Middle frontal gyrus (tissue), 1 donor: Measurements from ENCODE around the gene CMKLR1.

Source experiments
- DNase-seq: peaks from one replicate; pipeline ENCODE4 v3.0.0-alpha.2; 2015; ENCODE audit warnings: low spot score; ENCODE audit errors: extremely low spot score

CMKLR1 gene, protein sequence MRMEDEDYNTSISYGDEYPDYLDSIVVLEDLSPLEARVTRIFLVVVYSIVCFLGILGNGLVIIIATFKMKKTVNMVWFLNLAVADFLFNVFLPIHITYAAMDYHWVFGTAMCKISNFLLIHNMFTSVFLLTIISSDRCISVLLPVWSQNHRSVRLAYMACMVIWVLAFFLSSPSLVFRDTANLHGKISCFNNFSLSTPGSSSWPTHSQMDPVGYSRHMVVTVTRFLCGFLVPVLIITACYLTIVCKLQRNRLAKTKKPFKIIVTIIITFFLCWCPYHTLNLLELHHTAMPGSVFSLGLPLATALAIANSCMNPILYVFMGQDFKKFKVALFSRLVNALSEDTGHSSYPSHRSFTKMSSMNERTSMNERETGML

GRCh38 chr12:108338915-108339657, at the start of gene CMKLR1:
CMKLR1 (minus strand) TSS chr12:108339311; CDS start chr12:108293591, 45,720 bp downstream.
- DNase-seq = no peak

DNA sequence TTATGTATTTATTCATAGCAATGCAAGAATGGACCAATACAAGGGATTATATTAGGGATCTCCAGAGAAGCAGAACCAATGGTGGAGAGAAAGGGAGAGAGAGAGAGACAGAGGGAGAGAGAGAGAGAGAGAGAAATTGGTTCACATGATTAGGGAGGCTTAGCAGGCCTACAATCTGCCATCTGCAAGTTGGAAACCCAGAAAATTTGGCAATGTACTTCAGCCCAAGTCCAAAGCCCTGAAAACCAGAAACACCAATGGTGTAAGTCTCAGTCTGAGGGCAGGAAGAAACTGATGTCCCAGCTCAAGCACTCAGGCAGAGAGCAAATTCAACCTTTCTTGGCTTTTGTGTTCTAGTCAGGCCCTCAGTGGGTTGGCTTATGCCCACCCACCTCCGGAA, 48.7 kb upstream of the CMKLR1 start:
- DNase-seq = no peak

DNA sequence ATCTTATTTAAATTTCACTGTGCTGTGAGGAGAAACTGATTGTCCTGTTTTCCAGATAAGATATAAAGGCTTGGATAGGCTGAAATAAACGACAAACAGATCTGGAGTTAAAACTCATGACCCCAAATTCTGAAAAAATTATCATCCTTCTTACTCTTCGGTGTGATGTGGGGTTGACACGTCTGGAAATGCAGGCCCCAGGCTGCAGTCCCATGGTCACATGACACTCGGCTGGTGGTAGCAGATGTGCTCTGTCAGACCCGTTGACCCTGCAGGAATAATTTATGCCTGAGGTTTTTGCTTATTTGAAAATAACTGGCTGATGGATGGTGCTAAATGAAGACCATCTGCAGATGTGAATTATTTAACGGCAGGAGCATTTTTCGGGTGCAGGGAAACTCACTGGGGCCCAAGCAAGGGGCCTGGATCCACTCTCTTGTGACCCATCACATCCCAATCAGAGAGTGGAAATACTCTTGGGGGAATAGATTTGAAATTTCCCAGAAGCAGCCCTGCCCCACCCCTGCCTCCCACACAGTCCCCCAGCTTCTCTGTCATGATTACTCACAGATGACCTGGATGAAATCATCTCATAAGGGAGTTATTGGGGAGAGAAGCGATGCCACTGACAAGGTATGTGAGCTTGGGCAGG, 47.7 kb upstream of the CMKLR1 start:
- DNase-seq = no peak

DNA sequence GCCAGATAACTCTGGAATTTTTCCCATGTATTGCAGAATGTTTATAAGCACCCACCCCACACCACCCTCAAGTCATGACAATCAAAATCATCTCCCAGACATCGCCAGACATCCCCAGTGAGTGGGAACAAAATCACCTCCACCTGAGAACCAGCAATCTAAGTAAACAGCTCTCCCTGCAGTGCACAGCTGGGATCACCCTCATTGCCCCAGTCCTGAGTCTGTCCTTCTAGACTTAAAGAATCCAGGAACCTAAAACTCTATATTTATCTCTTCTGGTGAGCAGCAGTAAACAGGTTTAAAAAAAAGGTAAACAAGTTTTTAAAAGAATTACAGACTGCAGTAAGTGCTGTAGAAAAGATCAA, 43.3 kb upstream of the CMKLR1 start:
- DNase-seq = no peak

DNA sequence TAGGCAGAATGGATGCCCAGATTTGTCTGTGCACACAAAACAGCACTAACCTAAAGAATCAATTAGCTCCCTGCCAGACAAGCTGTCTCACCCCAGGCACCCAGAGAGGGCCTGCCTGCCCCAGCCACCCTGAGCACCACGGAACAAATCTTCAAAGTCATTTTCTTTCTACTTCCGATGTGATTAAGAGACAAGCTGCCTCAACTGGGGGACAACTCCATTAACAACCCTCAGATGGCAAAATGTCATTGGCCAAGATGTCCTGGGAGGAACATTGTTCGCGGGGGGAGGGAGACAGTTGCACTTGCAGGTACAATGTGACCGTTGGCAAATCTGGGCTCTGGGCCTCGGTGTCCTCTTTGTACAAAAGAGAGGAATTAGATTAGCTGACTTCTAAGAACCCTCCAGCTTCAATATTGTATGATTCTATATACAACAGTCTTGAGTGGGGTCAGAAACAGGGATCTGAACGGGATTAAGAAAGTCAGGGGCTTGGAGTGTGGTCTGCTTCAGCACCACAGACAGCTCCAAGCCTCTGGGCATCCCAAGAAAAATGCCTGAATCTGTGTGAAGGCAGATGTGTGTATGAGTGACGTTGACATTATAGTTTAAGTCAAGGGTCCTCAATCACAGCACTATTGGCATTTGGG, 42.8 kb upstream of the CMKLR1 start:
- no peak for DNase-seq

GRCh38 chr12:108380382-108380781, 41.3 kb upstream of the CMKLR1 start:
- DNase-seq = no peak

DNA sequence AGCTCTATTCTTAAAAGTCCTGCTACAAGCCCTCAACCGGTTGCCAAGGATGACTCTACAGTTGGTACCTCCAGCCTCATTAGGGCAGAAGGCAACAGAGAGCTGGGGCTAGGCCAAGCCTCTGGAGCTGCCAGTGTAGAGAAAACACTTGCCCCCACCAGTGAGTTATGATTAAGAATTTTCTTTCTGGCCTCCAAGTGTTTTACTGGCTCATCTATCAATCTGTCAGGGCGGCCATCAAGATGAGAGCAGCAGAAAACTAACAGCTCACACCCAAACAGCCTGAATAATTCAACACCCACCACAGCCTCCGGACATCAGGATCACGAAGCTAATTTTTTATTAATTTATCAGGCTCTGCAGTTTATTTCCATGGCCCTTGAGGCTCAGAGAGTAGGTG, 40.7 kb upstream of the CMKLR1 start:
- no peak for DNase-seq

GRCh38 chr12:108378926-108379325, 39.8 kb upstream of the CMKLR1 start:
- DNase-seq = no peak

GRCh38 chr12:108377260-108377659, 38.1 kb upstream of the CMKLR1 start:
- DNase-seq = no peak

DNA sequence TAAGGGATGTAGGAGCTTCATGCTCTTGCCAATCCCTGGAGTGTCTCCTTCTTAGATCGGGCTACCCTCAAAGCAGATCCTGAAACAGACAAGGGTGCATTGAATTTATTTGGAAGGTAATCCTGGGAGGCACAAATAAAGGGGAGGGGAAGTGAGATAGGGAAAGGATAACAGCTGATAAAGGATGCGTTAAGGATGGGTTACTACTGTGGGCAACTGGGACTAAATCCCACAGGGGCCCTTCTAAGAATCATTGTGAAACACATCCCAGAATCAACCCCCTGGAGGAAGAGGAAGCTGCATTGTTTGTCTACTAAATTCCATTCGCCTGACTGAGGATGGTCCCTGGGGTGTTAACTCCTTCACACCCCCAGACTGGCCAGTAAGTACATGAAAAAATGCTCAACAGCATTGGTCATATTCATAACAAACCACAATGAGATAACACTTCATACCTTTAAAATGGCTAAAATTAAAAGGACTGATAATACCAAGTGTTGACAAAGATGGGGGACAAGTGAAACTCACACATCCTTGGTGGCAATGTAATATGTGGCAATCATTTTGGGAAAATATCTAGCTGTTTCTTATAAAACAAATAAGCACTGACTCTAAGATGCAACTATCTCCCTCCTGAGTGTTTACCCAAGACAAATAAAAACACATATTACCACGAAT, 37.0 kb upstream of the CMKLR1 start:
- no peak for DNase-seq

DNA sequence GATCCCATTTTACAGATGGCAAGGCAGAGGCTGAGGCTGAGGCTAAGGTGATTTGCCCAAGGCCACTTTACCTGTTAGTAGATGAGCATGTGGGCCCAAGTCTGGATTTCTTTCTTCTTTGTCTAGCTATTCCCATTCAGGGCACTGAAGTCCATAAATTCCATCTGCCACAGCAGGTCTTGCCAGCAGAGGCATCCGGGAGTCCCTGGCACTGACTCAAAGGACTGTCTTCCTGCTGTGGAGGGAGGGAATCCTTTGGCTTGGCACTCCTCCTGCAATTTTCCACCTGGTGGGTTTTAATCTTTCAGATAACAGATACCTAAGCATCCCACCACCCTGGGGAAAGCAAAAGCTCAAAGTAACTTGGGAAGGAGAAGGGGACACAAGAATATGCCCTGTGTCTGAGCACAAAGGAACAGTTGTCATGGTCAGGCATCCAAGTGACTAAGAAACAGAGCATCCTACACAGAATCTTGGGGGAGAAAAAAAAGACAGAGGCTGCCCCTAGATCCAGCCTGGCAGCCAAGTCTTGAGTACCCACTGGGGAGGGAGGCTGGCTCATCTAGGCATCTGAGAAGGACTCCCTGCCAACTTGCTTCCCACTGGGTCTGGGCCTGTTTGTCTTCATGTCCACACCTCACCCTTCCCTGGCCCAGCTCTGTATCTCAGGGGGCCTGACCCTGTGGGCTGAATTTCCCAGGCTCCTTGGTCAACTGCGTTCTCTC, 35.6 kb upstream of the CMKLR1 start:
- no peak for DNase-seq

GRCh38 chr12:108373111-108373510, 34.0 kb upstream of the CMKLR1 start:
- no peak for DNase-seq

DNA sequence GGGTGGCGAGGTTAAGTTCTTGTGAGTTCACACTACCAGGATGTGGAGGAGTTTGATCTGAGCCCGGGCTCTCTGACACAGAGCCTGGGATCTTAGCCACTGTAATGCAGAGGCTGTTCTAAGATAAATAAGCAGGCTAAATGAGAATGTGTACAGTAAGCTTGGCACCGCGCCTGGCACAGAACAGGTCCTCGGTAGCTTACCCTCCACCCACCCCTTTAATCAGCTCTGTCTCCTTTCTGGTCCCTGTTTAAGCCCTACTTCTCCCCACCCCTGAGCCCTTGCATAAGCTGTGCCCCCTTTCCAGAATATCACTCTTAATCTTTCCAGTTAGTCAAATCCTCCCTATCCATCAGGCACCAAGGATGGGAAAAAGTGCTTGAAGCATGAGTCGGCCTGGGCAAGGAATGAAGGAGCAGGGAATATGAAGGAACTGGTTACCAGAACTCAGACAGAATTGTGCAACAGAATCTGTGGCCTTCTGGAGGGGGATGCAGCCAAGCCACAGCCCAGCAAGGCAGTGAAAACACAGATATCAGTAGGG, 32.8 kb upstream of the CMKLR1 start:
- DNase-seq = no peak

DNA sequence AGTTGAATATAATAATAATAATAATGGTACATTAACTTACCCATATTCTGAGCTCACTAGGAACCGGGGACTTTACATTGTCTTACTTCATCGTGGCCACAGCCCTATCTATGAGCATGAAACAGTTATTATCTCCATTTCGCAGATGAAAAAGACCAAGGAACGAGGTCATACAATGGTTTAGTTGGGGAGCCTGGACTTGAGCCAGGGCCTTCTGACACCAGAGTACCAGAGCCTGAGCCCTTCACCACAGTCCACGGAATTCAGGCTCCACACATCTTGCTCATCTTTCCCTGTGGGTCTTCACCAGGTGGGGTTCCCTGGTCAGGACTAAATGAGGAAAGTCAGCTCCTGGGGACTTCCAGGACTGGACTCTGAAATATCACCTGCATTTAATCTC, 31.3 kb upstream of the CMKLR1 start:
- no peak for DNase-seq

GRCh38 chr12:108369736-108370396, 30.8 kb upstream of the CMKLR1 start:
- no peak for DNase-seq

- DNase-seq = no peak
Measured at GRCh38 chr12:108368089-108368488, 29.0 kb upstream of the CMKLR1 start.

DNA sequence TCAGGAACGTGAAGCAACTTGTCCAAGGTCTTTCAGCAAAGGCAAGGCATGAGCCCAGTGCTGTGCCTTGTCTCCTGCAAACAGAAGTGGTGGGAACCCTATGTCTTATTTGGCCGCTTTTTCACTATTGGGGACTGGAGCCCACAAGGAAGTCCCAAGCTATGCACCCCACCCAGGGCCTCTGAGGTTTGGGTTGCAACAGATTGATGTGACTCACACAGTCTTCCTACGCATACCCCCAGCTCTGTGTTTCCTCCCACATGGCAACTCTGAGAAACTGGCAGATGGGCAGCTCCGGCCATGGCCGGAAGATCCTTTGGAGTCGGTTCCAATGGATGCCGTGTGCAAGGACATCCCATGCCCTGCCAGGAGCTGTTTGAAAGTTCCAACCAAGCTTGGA, 28.3 kb upstream of the CMKLR1 start:
- DNase-seq = no peak

- no peak for DNase-seq
Measured at GRCh38 chr12:108365324-108365723, 26.2 kb upstream of the CMKLR1 start.

DNA sequence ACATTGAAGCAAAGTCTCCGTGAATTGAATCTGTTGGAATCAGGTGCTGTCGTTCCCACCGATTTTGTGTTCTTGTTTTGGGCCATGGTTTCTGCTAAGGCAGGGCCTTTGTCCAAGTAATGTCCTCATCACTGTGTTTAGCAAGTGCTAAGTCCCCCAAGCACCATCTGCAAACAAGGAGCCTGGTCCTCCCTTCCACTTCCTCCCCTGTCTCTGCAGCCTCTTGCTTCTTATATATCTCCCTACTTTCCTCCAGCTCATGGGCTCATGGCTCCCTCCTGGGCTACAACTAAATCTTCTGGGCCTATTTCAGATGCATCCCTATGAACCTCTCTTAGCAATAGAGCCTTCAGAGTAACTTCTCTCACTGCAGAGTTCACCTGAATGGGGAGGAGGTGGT, 25.8 kb upstream of the CMKLR1 start:
- DNase-seq = no peak

DNA sequence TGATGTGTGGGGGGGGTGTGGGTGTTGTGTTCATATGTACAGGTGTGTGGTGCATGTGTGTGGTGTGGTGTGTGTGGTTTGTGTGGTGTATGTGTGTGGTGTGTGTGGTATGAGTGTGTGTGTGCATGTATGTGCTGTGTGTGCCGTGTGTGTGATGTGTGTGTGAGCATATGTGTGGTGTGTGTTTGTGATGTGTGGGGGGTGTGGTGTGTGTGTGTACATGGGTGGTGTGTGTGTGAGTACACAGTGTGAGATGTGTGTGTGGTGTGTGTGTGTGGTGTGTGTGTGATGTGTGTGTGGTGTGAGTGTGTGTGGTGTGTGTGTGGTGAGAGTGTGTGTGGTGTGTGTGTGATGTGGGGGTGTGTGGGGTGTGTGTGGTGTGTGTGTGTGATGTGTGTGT, 24.5 kb upstream of the CMKLR1 start:
- DNase-seq = no peak
